ENCODE measurements around the gene MEP1A. TPM values are rescaled to one million over a fixed set of nuclear protein-coding genes. Genes with fewer than 3 reads are reported as not detected.
"Not testable (repeated sequence)": the region's sequence is repeated elsewhere in the genome, so short reads cannot be mapped to it uniquely, and the experiment has no call there.

MEP1A gene
- total and polyA plus RNA-seq, 2 of the 4 experiments (the other 2 are of a cell fraction): not detected

DNA sequence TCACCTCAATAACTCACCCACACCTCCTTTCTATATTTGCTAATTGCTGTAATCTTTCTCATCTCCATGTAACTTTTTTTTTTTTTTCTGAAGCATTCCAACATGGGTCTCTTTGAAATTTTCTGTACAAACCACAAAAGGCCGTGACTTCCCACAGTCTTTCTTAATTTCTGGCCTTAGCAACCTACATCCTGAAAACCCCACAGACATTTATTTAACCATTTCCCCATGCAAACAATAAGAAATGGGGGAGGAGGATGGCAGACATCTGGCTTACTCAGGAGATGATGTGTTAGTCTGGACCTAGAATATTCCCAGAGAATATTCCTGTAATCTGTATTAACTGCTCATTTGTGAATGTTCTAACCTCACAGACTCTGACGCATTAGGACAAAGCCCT, 57.6 kb downstream of the MEP1A start:
- Histone ChIP-seq H4K5ac (ENCODE audit: low read depth, low read length) (no peak overlapping the region), H3K18ac (ENCODE audit: low read depth, low read length) (no peak overlapping the region), H4K91ac (ENCODE audit: insufficient read depth, low read depth, low read length) (no peak overlapping the region), H3K56ac (ENCODE audit: extremely low read depth, insufficient read depth, low read length) (no peak overlapping the region), H4K20me1 (ENCODE audit: insufficient read depth, low read length) (no peaks in the 10 kb centered on the region), H3K27ac (ENCODE audit: insufficient read depth, low read length) (no peak overlapping the region), H2BK15ac (ENCODE audit: low read depth, low read length) (no peak overlapping the region), H3K9me3 (ENCODE audit: control insufficient read depth, insufficient read depth, low read length) (no peaks in the 10 kb centered on the region), H2BK120ac (ENCODE audit: low read depth, low read length) (no peak overlapping the region), H3K9me1 (ENCODE audit: insufficient read depth, low read length) (no peaks in the 10 kb centered on the region), H3K27me3 (ENCODE audit: control insufficient read depth, insufficient read depth, low read length) (peaks cover 2% of the 10 kb centered on the region; the same call in 1 of the 2 replicates), H2BK20ac (ENCODE audit: low read depth, low read length) (no peak overlapping the region), H2BK5ac (ENCODE audit: low read depth, low read length, poor library complexity, severe bottlenecking) (no peak overlapping the region), H3K4me1 (ENCODE audit: control insufficient read depth, insufficient read depth, low read length) (no peaks in the 10 kb centered on the region), H3K23ac (ENCODE audit: low read depth, low read length) (no peak overlapping the region), H3K9ac (ENCODE audit: low read depth, low read length) (no peak overlapping the region), H2AFZ (replicated peaks; ENCODE audit: low read length, poor library complexity) (no peak overlapping the region), H3K4me3 (ENCODE audit: insufficient read depth, low read depth, low read length) (no peak overlapping the region), H3K4ac (ENCODE audit: low read depth, low read length) (no peak overlapping the region), H3K79me1 (ENCODE audit: low read depth in 1 of 2, low read length in 2 of 2) (no peaks in the 10 kb centered on the region), H2AK9ac (replicated peaks; ENCODE audit: low read depth, low read length, poor library complexity) (no peak overlapping the region), H2AK5ac (ENCODE audit: low read depth, low read length) (no peak overlapping the region), H3K36me3 (ENCODE audit: control insufficient read depth, insufficient read depth, low read length) (no peaks in the 10 kb centered on the region), H3K4me2 (ENCODE audit: low read depth, low read length) (no peak overlapping the region), H4K8ac (ENCODE audit: low read depth in 2 of 2, low read length in 2 of 2) (no peak overlapping the region), H3K14ac (replicated peaks; ENCODE audit: low read depth, low read length) (no peak overlapping the region)
- DNase-seq (no peak), ATAC-seq (ENCODE audit: low read depth) (no peak)
- POLR2A ChIA-PET (ENCODE audit: unreplicated experiment): no interaction called here
- dilution Hi-C loops (cut with HindIII; ENCODE audit: low sequenced_read_pairs, unreplicated experiment) (no loop called here), in situ Hi-C loops (cut with MboI; ENCODE audit: low sequenced_read_pairs) (no loop called here), intact Hi-C loops (cut with micrococcal nuclease) (no loop called here)
- no CpG with 5 or more reads among the region's 2 CpGs for WGBS, 2 experiments (ENCODE audit: extremely low coverage in 2 of 2, insufficient read length in 1 of 2)
- CTCF ChIA-PET: no interaction called here
- TF ChIP-seq POLR2A (IDR thresholded peaks at IDR 0.05; ENCODE audit: low read depth, low read length): no peak
- TF ChIP-seq BHLHE40 (IDR thresholded peaks at IDR 0.05; ENCODE audit: low read depth, low read length): no peak
- TF ChIP-seq MAFK (IDR thresholded peaks at IDR 0.05; ENCODE audit: low read depth, low read length): no peak
- TF ChIP-seq SMC3 (IDR thresholded peaks at IDR 0.05; ENCODE audit: low read depth, low read length): no peak
- TF ChIP-seq RAD21 (IDR thresholded peaks at IDR 0.05; ENCODE audit: low read length): no peak
- TF ChIP-seq CHD1 (IDR thresholded peaks at IDR 0.05; ENCODE audit: low read depth, low read length): no peak
- TF ChIP-seq MXI1 (IDR thresholded peaks at IDR 0.05; ENCODE audit: borderline replicate concordance, low read depth, low read length): no peak
- TF ChIP-seq RFX5 (IDR thresholded peaks at IDR 0.05; ENCODE audit: low read depth, low read length): no peak
- no peak for TF ChIP-seq MAZ (IDR thresholded peaks at IDR 0.05; ENCODE audit: borderline replicate concordance, low read depth, low read length)
- no TSS peak for BruUV-seq (replicated peaks)

GRCh38 chr6:46851576-46851975, 58.4 kb downstream of the MEP1A start:
- WGBS, 2 experiments (ENCODE audit: extremely low coverage in 2 of 2, insufficient read length in 1 of 2): no CpG with 5 or more reads among the region's 4 CpGs
- H4K8ac ChIP-seq (ENCODE audit: low read depth in 2 of 2, low read length in 2 of 2); H2AFZ ChIP-seq (replicated peaks; ENCODE audit: low read length, poor library complexity); H4K20me1 ChIP-seq (ENCODE audit: insufficient read depth, low read length); H4K5ac ChIP-seq (ENCODE audit: low read depth, low read length); H3K56ac ChIP-seq (ENCODE audit: extremely low read depth, insufficient read depth, low read length); DNase-seq; H3K79me1 ChIP-seq (ENCODE audit: low read depth in 1 of 2, low read length in 2 of 2); H3K9ac ChIP-seq (ENCODE audit: low read depth, low read length); H3K23ac ChIP-seq (ENCODE audit: low read depth, low read length); H3K9me1 ChIP-seq (ENCODE audit: insufficient read depth, low read length); H3K4me3 ChIP-seq (ENCODE audit: insufficient read depth, low read depth, low read length); H3K4me1 ChIP-seq (ENCODE audit: control insufficient read depth, insufficient read depth, low read length); H3K4ac ChIP-seq (ENCODE audit: low read depth, low read length); H2BK15ac ChIP-seq (ENCODE audit: low read depth, low read length); H3K27ac ChIP-seq (ENCODE audit: insufficient read depth, low read length); H3K18ac ChIP-seq (ENCODE audit: low read depth, low read length); H3K27me3 ChIP-seq (ENCODE audit: control insufficient read depth, insufficient read depth, low read length); intact Hi-C loops (cut with micrococcal nuclease); H2AK5ac ChIP-seq (ENCODE audit: low read depth, low read length); H3K14ac ChIP-seq (replicated peaks; ENCODE audit: low read depth, low read length); H2BK20ac ChIP-seq (ENCODE audit: low read depth, low read length); in situ Hi-C loops (cut with MboI; ENCODE audit: low sequenced_read_pairs); H2BK5ac ChIP-seq (ENCODE audit: low read depth, low read length, poor library complexity, severe bottlenecking); dilution Hi-C loops (cut with HindIII; ENCODE audit: low sequenced_read_pairs, unreplicated experiment); H4K91ac ChIP-seq (ENCODE audit: insufficient read depth, low read depth, low read length); POLR2A ChIA-PET (ENCODE audit: unreplicated experiment); H2AK9ac ChIP-seq (replicated peaks; ENCODE audit: low read depth, low read length, poor library complexity); CTCF ChIA-PET; ATAC-seq (ENCODE audit: low read depth); H3K4me2 ChIP-seq (ENCODE audit: low read depth, low read length); H3K9me3 ChIP-seq (ENCODE audit: control insufficient read depth, insufficient read depth, low read length); BruUV-seq (replicated peaks); H2BK120ac ChIP-seq (ENCODE audit: low read depth, low read length); H3K36me3 ChIP-seq (ENCODE audit: control insufficient read depth, insufficient read depth, low read length): not testable (repeated sequence)

Measured in IMR-90 (cell line).